Measurements from ENCODE around the gene FCAMR. TPM values are rescaled to one million over a fixed set of nuclear protein-coding genes. Genes with fewer than 3 reads are reported as not detected.

The FCAMR gene
- total RNA-seq, 1 donor from 2014 or later: not detected

DNA sequence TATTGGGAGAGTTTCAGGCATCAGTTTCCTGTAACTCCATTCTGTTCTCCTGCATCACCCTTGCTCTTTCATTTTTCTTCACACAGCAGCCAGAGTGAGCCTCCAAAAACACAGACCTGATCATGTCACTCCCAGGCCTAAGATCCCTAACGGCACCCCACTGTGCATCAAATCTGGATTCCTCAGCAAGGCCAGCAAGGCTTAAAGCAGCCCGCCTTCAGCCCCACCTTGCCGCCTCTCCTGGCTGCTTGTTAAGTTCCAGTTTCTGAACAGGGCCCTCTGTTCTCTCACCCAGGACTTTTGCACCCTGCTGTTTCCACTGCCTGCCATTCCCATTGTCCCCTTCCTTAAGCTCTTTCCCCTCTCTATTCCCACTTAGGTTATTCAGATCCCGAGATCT lies 33.0 kb upstream of the FCAMR start:
- DNase-seq (ENCODE audit: low read depth): no peak
- Histone ChIP-seq H3K4me3 (ENCODE audit: low read depth, low read length) (no peak overlapping the region), H3K36me3 (ENCODE audit: control insufficient read depth, insufficient read depth, low read length) (no peaks in the 10 kb centered on the region), H3K27me3 (ENCODE audit: control insufficient read depth, insufficient read depth, low read length) (no peaks in the 10 kb centered on the region)
- TF ChIP-seq, protein P1, sequence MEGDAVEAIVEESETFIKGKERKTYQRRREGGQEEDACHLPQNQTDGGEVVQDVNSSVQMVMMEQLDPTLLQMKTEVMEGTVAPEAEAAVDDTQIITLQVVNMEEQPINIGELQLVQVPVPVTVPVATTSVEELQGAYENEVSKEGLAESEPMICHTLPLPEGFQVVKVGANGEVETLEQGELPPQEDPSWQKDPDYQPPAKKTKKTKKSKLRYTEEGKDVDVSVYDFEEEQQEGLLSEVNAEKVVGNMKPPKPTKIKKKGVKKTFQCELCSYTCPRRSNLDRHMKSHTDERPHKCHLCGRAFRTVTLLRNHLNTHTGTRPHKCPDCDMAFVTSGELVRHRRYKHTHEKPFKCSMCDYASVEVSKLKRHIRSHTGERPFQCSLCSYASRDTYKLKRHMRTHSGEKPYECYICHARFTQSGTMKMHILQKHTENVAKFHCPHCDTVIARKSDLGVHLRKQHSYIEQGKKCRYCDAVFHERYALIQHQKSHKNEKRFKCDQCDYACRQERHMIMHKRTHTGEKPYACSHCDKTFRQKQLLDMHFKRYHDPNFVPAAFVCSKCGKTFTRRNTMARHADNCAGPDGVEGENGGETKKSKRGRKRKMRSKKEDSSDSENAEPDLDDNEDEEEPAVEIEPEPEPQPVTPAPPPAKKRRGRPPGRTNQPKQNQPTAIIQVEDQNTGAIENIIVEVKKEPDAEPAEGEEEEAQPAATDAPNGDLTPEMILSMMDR (IDR thresholded peaks at IDR 0.05; ENCODE audit: insufficient read depth, low read length, severe bottlenecking): no peak
- FAIRE-seq: no peak

DNA sequence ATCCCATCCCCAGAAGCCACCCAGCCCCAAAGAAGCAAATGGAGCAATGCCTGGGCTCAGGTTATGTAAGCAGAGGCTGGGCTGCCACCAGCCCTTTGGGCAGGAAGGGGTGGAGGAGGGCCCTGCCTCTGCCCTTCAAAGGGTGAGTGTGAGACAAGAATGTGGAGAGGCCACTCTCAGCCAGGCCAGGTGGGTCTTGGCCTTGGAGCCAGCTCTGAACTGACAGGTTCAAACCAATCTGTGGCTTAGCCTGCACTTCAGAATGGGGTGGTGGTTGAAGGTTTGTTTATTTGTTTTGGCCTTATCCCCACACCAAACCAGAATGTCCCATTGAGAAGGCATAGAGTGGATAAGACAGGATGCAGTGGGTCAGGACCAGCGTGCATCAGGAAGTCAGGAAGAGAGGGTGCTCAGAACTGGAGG lies 32.5 kb upstream of the FCAMR start:
- TF ChIP-seq, protein P1 (IDR thresholded peaks at IDR 0.05; ENCODE audit: insufficient read depth, low read length, severe bottlenecking): no peak
- FAIRE-seq: peak; percentile 23

GRCh38 chr1:207001492-207002245 lies 31.4 kb upstream of the FCAMR start:
- DNase-seq (ENCODE audit: low read depth): peak; percentile 78
- Histone ChIP-seq H3K27me3 (ENCODE audit: control insufficient read depth, insufficient read depth, low read length) (no peaks in the 10 kb centered on the region), H3K4me3 (ENCODE audit: low read depth, low read length) (no peak overlapping the region), H3K36me3 (ENCODE audit: control insufficient read depth, insufficient read depth, low read length) (no peaks in the 10 kb centered on the region)
- TF ChIP-seq, protein P1 (IDR thresholded peaks at IDR 0.05; ENCODE audit: insufficient read depth, low read length, severe bottlenecking): no peak
- FAIRE-seq: peak; percentile 13

More for the DNA sequence above, 32.5 kb upstream of the FCAMR start:
- Histone ChIP-seq H3K27me3 (ENCODE audit: control insufficient read depth, insufficient read depth, low read length) (no peaks in the 10 kb centered on the region), H3K4me3 (ENCODE audit: low read depth, low read length) (no peak overlapping the region), H3K36me3 (ENCODE audit: control insufficient read depth, insufficient read depth, low read length) (no peaks in the 10 kb centered on the region)
- peak; percentile 72 for DNase-seq (ENCODE audit: low read depth)

- no peak for FAIRE-seq
- H3K27me3 ChIP-seq (ENCODE audit: control insufficient read depth, insufficient read depth, low read length): no peaks in the 10 kb centered on the region
- no peak overlapping the region for H3K4me3 ChIP-seq (ENCODE audit: low read depth, low read length)
- H3K36me3 ChIP-seq (ENCODE audit: control insufficient read depth, insufficient read depth, low read length): no peaks in the 10 kb centered on the region
- TF ChIP-seq, protein P1 (IDR thresholded peaks at IDR 0.05; ENCODE audit: insufficient read depth, low read length, severe bottlenecking): no peak
- no peak for DNase-seq (ENCODE audit: low read depth)
Observed at GRCh38 chr1:207000651-207001291, 30.5 kb upstream of the FCAMR start.

- H3K36me3 ChIP-seq (ENCODE audit: control insufficient read depth, insufficient read depth, low read length): no peaks in the 10 kb centered on the region
- no peaks in the 10 kb centered on the region for H3K27me3 ChIP-seq (ENCODE audit: control insufficient read depth, insufficient read depth, low read length)
- FAIRE-seq: no peak
- TF ChIP-seq, protein P1 (IDR thresholded peaks at IDR 0.05; ENCODE audit: insufficient read depth, low read length, severe bottlenecking): no peak
- H3K4me3 ChIP-seq (ENCODE audit: low read depth, low read length): no peak overlapping the region
- peak; percentile 42 for DNase-seq (ENCODE audit: low read depth)
Observed at GRCh38 chr1:206998816-206999215, 28.6 kb upstream of the FCAMR start.

All from bronchial epithelial cell (primary cell).